H1 (cell line): Measurements from ENCODE around the gene PCNX3. TPM values are rescaled to one million over a fixed set of nuclear protein-coding genes. Genes with fewer than 3 reads are reported as not detected.

ENCODE experiments used
- CTCF ChIA-PET: fragments of 300-600 bp; sonication (Branson Sonifier 250); formaldehyde crosslinking; loops from one replicate; lab custom pipeline; 2021; ENCODE audit not compliant: partially characterized antibody; lab: Charles Lee
- POLR2A ChIA-PET: fragments of 300-600 bp; sonication (Branson Sonifier 250); formaldehyde crosslinking; loops from one replicate; lab custom pipeline; 2021; ENCODE audit warnings: inconsistent platforms; ENCODE audit not compliant: partially characterized antibody; lab: Charles Lee
- DNase-seq, 2 experiments: peaks; one replicate each; pipeline versions ENCODE4 v3.0.0 to v3.0.0-alpha.2; 2010 to 2022; ENCODE audit warnings: low spot score in 2 of 2, low read depth in 1 of 2, mixed read lengths in 1 of 2
- FAIRE-seq: peaks from 2 replicates; lab custom pipeline; 2011; peaks lifted over from hg19 to GRCh38; lab: Jason Lieb, UNC
- H2AFZ ChIP-seq: 2 replicates; pipeline ENCODE4 v1.8.1; 2012; ENCODE audit warnings: low read length, inconsistent platforms
- H2AK5ac ChIP-seq: 2 replicates; pipeline ENCODE4 v1.6.1; 2013; ENCODE audit warnings: low read depth, low read length
- H2BK120ac ChIP-seq: replicated peaks from 2 replicates; pipeline ENCODE3; 2013; ENCODE audit warnings: low read depth, low read length, inconsistent platforms
- H2BK12ac ChIP-seq: 2 replicates; pipeline ENCODE4 v1.6.1; 2013; ENCODE audit warnings: low read depth, low read length
- H2BK15ac ChIP-seq: 2 replicates; pipeline ENCODE4 v1.6.1; 2013; ENCODE audit warnings: low read length
- H2BK20ac ChIP-seq: 2 replicates; pipeline ENCODE4 v1.6.1; 2013; ENCODE audit warnings: low read length
- H2BK5ac ChIP-seq: 2 replicates; pipeline ENCODE4 v1.6.1; 2013; ENCODE audit warnings: low read depth, low read length
- H3K14ac ChIP-seq: 2 replicates; pipeline ENCODE4 v1.6.1; 2013; ENCODE audit warnings: inconsistent platforms; ENCODE audit not compliant: insufficient read length
- H3K18ac ChIP-seq: 2 replicates; pipeline ENCODE4 v1.6.1; 2013; ENCODE audit warnings: low read length; ENCODE audit errors: extremely low read depth
- H3K23ac ChIP-seq: 2 replicates; pipeline ENCODE4 v1.6.1; 2013; ENCODE audit warnings: inconsistent platforms; ENCODE audit not compliant: insufficient read length
- H3K23me2 ChIP-seq: 2 replicates; pipeline ENCODE4 v1.6.1; 2013; ENCODE audit warnings: low read depth, low read length
- H3K27ac ChIP-seq: 2 replicates; pipeline ENCODE4 v1.6.1; 2011; ENCODE audit warnings: low read depth, low read length, inconsistent platforms
- H3K27me3 ChIP-seq, 4 experiments: replicated peaks in 1 of 4; 1 replicate in 1 of 4; 2 replicates in 3 of 4; pipeline versions ENCODE4 v1.6.1 to v1.8.1; 2011 to 2013; ENCODE audit warnings: low read length in 3 of 4, mild to moderate bottlenecking in 3 of 4, inconsistent platforms in 2 of 4, mixed read lengths in 2 of 4, moderate library complexity in 1 of 4; ENCODE audit not compliant: control insufficient read depth in 3 of 4, insufficient read depth in 3 of 4; ENCODE audit errors: extremely low read depth in 1 of 4
- H3K36me3 ChIP-seq, 4 experiments: 2 replicates each; pipeline versions ENCODE4 v1.6.1 to v1.8.1; 2011 to 2013; ENCODE audit warnings: mild to moderate bottlenecking in 4 of 4, low read length in 3 of 4, moderate library complexity in 2 of 4, control low read depth in 1 of 4, inconsistent platforms in 1 of 4; ENCODE audit not compliant: insufficient read depth in 4 of 4, control insufficient read depth in 2 of 4
- H3K4ac ChIP-seq: replicated peaks from 2 replicates; pipeline ENCODE3; 2013; ENCODE audit warnings: low read length, low read depth, mixed read lengths, inconsistent platforms; ENCODE audit not compliant: insufficient read length
- H3K4me1 ChIP-seq, 4 experiments: replicated peaks in 1 of 4; 1 replicate in 1 of 4; 2 replicates in 3 of 4; pipeline versions ENCODE4 v1.6.1 to v1.8.1; 2011 to 2013; ENCODE audit warnings: low read length in 3 of 4, inconsistent platforms in 2 of 4, mixed read lengths in 1 of 4; ENCODE audit not compliant: insufficient read depth in 4 of 4, control insufficient read depth in 3 of 4
- H3K4me2 ChIP-seq, 2 experiments: 2 replicates each; pipeline versions ENCODE4 v1.6.1 to v1.8.1; 2011 to 2013; ENCODE audit warnings: low read depth in 2 of 2, low read length in 2 of 2, control low read depth in 1 of 2, inconsistent platforms in 1 of 2, mild to moderate bottlenecking in 1 of 2; ENCODE audit not compliant: insufficient read depth in 1 of 2
- H3K4me3 ChIP-seq, 4 experiments: fragments of 200-600, 300-600 bp in 1 of 4; sonication (generic), shearing (Covaris generic), sonication (Bioruptor Twin) in 1 of 4; 2 replicates each; pipeline versions ENCODE4 v1.5.1 to v1.8.1; 2011 to 2016; ENCODE audit warnings: low read length in 4 of 4, low read depth in 3 of 4, control low read depth in 2 of 4, inconsistent platforms in 2 of 4, mild to moderate bottlenecking in 2 of 4, mixed read lengths in 1 of 4, moderate library complexity in 1 of 4; ENCODE audit not compliant: insufficient read depth in 2 of 4; ENCODE audit errors: extremely low read depth in 1 of 4
- H3K56ac ChIP-seq: replicated peaks from 2 replicates; pipeline ENCODE3; 2013; ENCODE audit warnings: low read depth, mild to moderate bottlenecking, mixed read lengths, low read length, inconsistent platforms; ENCODE audit not compliant: insufficient read length
- H3K79me1 ChIP-seq: 2 replicates; pipeline ENCODE4 v1.6.1; 2013; ENCODE audit warnings: low read depth, low read length, control low read depth
- H3K79me2 ChIP-seq, 2 experiments: 2 replicates each; pipeline versions ENCODE4 v1.6.1 to v1.8.1; 2012 to 2013; ENCODE audit warnings: low read length in 2 of 2, mild to moderate bottlenecking in 2 of 2, inconsistent platforms in 1 of 2; ENCODE audit not compliant: insufficient read depth in 2 of 2, control insufficient read depth in 1 of 2
- H3K9ac ChIP-seq, 4 experiments: replicated peaks in 1 of 4; 1 replicate in 1 of 4; 2 replicates in 3 of 4; pipeline versions ENCODE4 v1.6.1 to v1.8.1; 2011 to 2013; ENCODE audit warnings: low read depth in 3 of 4, low read length in 3 of 4, control low read depth in 2 of 4, mild to moderate bottlenecking in 2 of 4, moderate library complexity in 2 of 4, inconsistent platforms in 1 of 4; ENCODE audit errors: extremely low read depth in 1 of 4
- H3K9me3 ChIP-seq, 2 experiments: 2 replicates each; pipeline versions ENCODE4 v1.6.1 to v1.8.1; 2012 to 2013; ENCODE audit warnings: mild to moderate bottlenecking in 2 of 2, moderate library complexity in 2 of 2, control low read depth in 1 of 2, inconsistent platforms in 1 of 2, low read depth in 1 of 2, low read length in 1 of 2, mixed read lengths in 1 of 2; ENCODE audit not compliant: insufficient read depth in 2 of 2
- H4K20me1 ChIP-seq, 2 experiments: replicated peaks in 1 of 2; 2 replicates each; pipeline versions ENCODE3 to v1.8.1; 2011 to 2013; ENCODE audit warnings: inconsistent platforms in 2 of 2, low read length in 2 of 2, mild to moderate bottlenecking in 1 of 2; ENCODE audit not compliant: insufficient read depth in 2 of 2, control insufficient read depth in 1 of 2
- H4K5ac ChIP-seq: 2 replicates; pipeline ENCODE4 v1.6.1; 2013; ENCODE audit warnings: low read length, low read depth, mixed read lengths, inconsistent platforms; ENCODE audit not compliant: insufficient read length
- H4K8ac ChIP-seq: 2 replicates; pipeline ENCODE4 v1.8.0; 2013; ENCODE audit warnings: mild to moderate bottlenecking, moderate library complexity, low read length, inconsistent platforms; ENCODE audit not compliant: insufficient read depth; ENCODE audit errors: extremely low read depth
- H4K91ac ChIP-seq: replicated peaks from 2 replicates; pipeline ENCODE3; 2013; ENCODE audit warnings: low read length, mixed read lengths, inconsistent platforms; ENCODE audit not compliant: insufficient read length
- CBX8 ChIP-seq: fragments of 300-800, 300-1000 bp; sonication (generic); IDR thresholded peaks from 2 replicates; pipeline ENCODE4 v1.7.1; 2016; ENCODE audit warnings: low read depth, low read length, borderline replicate concordance
- CHD2 ChIP-seq: IDR thresholded peaks from 2 replicates; pipeline ENCODE4 v1.6.1; 2012; ENCODE audit warnings: low read length, improper control_type of control experiment
- JUN ChIP-seq: IDR thresholded peaks from 2 replicates; pipeline ENCODE4 v1.6.1; 2011; ENCODE audit warnings: low read depth, mild to moderate bottlenecking, improper control_type of control experiment, low read length
- PHF8 ChIP-seq: fragments of 200-600 bp; sonication (generic); conservative IDR thresholded peaks from 2 replicates; pipeline ENCODE4 v1.7.1; 2012; ENCODE audit warnings: low read depth, mild to moderate bottlenecking, inconsistent platforms, low read length, moderate library complexity
- POU5F1 ChIP-seq: IDR thresholded peaks from 2 replicates; pipeline ENCODE4 v1.6.1; 2011; ENCODE audit warnings: low read depth, mild to moderate bottlenecking, low read length, moderate library complexity
- RXRA ChIP-seq: IDR thresholded peaks from 2 replicates; pipeline ENCODE4 v1.6.1; 2011; ENCODE audit warnings: low read depth, mild to moderate bottlenecking, low read length, moderate library complexity; ENCODE audit not compliant: insufficient read depth
- SAP30 ChIP-seq: fragments of 300-600 bp; sonication (generic); IDR thresholded peaks from 2 replicates; pipeline ENCODE4 v1.7.1; 2012; ENCODE audit warnings: low read length, moderate library complexity, mild to moderate bottlenecking, inconsistent platforms; ENCODE audit not compliant: insufficient read depth, insufficient replicate concordance
- SIRT6 ChIP-seq: IDR thresholded peaks from one replicate; pipeline ENCODE4 v1.7.1; 2012; ENCODE audit warnings: low read length, inconsistent platforms
- SP2 ChIP-seq: IDR thresholded peaks from 2 replicates; pipeline ENCODE4 v1.6.1; 2012; ENCODE audit warnings: mild to moderate bottlenecking, low read length, inconsistent platforms
- WGBS, 2 experiments: shearing (Covaris generic) in 1 of 2; methylation state at CpG; one replicate each; pipeline versions ENCODE4 v1.1.6 to v1.1.7; 2013 to 2015; ENCODE audit warnings: low lambda C conversion rate in 2 of 2, mixed read lengths in 2 of 2, inconsistent platforms in 1 of 2, low coverage in 1 of 2, missing lambda C conversion rate in 1 of 2; ENCODE audit not compliant: insufficient replicate concordance in 2 of 2, insufficient coverage in 1 of 2, insufficient read length in 1 of 2; ENCODE audit errors: extremely low coverage in 1 of 2, missing lambda C conversion rate in 1 of 2; 5-methylcytosine and 5-hydroxymethylcytosine counted together
- polyA plus RNA-seq, 7 experiments: library from polyadenylated mRNA; depleted of rRNA in 3 of 7; stranded (reverse) in 5 of 7; unstranded in 2 of 7; fragments of >200 nt in 5 of 7; fragments of 200-250 nt in 2 of 7; gene quantifications; 1 replicate in 5 of 7; 2 replicates in 1 of 7; 4 replicates in 1 of 7; pipeline versions ENCODE4 v1.2.1 to v1.2.3, GENCODE V29; 2011 to 2013; ENCODE audit warnings: missing spikeins in 2 of 7, mixed read lengths in 2 of 7
- total RNA-seq: library from RNA; stranded (reverse); fragmentation: NEBNext Ultra II Directional; extraction: Animal tissue kit (Norgen Biotek cat#: 25700); gene quantifications from 2 replicates; pipeline ENCODE4 v1.2.1, GENCODE V29; 2021

The PCNX3 gene
- total and polyA plus RNA-seq, 2 of the 8 experiments (the other 6 are each of a cell fraction or from before 2014, with no cell fraction given), result 27.2 to 38.8 TPM

DNA sequence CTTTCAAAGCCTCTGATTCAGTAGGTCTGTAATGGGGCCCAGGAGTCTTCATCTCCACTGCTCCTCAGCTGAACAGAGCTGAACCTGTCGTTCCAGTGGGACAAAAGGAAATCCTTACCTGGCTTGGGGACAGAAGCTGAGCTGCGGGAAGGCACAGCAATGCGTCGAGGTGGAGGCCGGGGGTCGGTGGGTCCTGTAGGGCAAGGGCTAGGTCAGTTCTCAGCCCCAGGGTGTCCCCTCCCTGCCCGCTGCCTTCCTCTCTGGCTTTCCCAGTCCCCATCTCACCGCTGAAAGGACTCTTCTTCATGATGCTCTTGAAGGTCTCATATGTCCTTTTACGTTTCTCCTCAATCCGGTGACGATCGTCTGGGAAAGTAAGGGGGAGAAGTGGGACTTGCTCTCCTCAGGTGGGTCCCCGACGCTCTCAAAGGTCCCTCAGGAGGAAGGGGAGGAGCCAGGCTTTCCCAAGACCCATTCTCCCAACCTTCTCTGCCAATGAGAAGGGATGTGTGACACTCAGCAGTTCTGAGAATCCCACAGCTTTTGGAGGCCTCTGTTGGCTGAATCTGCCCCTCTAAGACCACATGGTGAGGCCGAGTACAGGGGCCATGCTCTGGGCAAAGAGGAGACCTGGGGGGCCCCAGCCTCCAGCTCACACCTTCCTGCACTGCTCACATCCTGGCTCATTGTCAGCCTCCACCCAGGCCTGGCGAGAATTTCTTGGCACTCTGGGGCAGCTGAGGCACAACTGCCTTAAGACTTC, 40.2 kb downstream of the PCNX3 start:
- Histone ChIP-seq H3K56ac (no peak overlapping the region), H4K8ac (no peak overlapping the region), H3K18ac (no peak overlapping the region), H3K14ac (no peak overlapping the region), H3K79me1 (peaks cover 2% of the 10 kb centered on the region; the same call in 1 of the 2 replicates), H2BK120ac (no peak overlapping the region), H3K9ac (no peak overlapping the region), H4K20me1 (peaks cover 2 to 13% of the 10 kb centered on the region in 2 experiments), H3K4ac (no peak overlapping the region), H2AFZ (no peak overlapping the region), H3K27ac (no peak overlapping the region), H3K23ac (no peak overlapping the region), H3K4me2 (no peak overlapping the region), H2BK15ac (no peak overlapping the region), H3K79me2 (no peaks in the 10 kb centered on the region), H3K9me3 (no peaks in the 10 kb centered on the region), H3K27me3 (peaks cover 0 to 4% (median 0%) of the 10 kb centered on the region in 4 experiments; a peak in 1 of 7 replicates), H2BK20ac (no peak overlapping the region), H4K5ac (no peak overlapping the region), H3K36me3 (peaks cover 32 to 58% (median 41%) of the 10 kb centered on the region in 4 experiments), H2AK5ac (no peak overlapping the region), H3K23me2 (peaks cover 2% of the 10 kb centered on the region; the same call in 1 of the 2 replicates), H3K4me1 (peaks cover 0 to 12% (median 8%) of the 10 kb centered on the region in 4 experiments; a peak in 5 of 7 replicates), H2BK5ac (no peak overlapping the region), H3K4me3 (no peak overlapping the region), H4K91ac (no peak overlapping the region), H2BK12ac (no peak overlapping the region)
- ChIA-PET POLR2A (interaction anchor here (0.6 to 5.3 kb wide), 5 partner anchors 7 to 145 kb away, joined by 3 to 56 read pairs (median 39); partner anchors contain the start of genes RELA and SIPA1), CTCF (interaction anchor here (1.0 to 1.5 kb wide), 4 partner anchors 11 to 163 kb away, joined by 3 to 9 read pairs (median 4); no protein-coding TSS in a partner anchor)
- DNase-seq (no peak), FAIRE-seq (no peak)
- WGBS, 2 experiments, result 89% methylated on average over 15 of the region's 16 CpGs; no CpG with 5 or more reads in 1 of the 2 experiments
- TF ChIP-seq SP2, result no peak
- no peak for TF ChIP-seq SIRT6
- no peak for TF ChIP-seq PHF8
- TF ChIP-seq CHD2, result no peak
- no peak for TF ChIP-seq POU5F1
- no peak for TF ChIP-seq SAP30
- no peak for TF ChIP-seq CBX8
- TF ChIP-seq JUN, result no peak
- TF ChIP-seq RXRA, result no peak
